GM19438 (cell line): ENCODE measurements around the gene CRMP1.

ENCODE experiments used
- ATAC-seq: cut with Tn5 transposase; IDR thresholded peaks from one replicate; pipeline ENCODE4 v1.9.1; 2021; ENCODE audit warnings: low read depth; ENCODE audit not compliant: unreplicated experiment

CRMP1 gene

DNA sequence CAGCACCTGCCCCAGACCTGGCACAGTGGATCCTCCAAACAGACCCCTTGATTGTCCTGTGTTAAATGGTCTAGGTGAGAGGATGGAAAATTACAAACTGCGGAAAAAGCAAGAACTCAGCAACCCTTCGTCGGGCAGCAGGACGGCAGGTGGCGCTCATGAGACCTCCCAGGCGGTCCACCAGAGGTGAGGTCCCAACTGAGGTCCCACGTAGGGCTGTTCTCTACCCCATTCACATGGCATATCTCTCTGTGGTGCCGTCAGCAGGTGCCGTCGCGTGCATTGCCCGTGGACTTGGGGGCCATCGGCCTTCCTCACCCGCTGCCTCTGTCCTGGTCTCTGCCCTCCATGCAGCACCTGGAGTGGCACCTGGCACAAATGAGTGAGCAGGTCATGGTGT is 88.2 kb downstream of the CRMP1 start:
- no peak for ATAC-seq

DNA sequence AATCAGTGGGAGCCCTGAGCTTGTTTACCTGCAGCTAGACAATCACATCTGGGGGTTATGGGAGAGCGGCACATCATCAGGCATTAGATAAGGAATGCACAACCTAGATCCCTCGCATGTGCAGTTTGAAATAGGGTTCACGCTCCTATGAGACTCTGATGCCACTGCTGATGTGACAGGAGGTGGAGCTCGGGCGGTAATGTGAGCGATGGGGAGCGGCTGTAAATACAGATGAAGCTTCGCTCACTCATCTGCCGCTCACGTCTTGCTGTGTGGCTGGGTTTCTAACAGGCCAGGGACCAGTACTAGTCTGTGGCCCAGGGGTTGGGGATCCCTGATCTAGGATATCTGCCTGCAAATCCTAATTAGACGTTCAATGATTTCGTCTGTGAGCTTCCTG is 90.3 kb downstream of the CRMP1 start:
- ATAC-seq: no peak

DNA sequence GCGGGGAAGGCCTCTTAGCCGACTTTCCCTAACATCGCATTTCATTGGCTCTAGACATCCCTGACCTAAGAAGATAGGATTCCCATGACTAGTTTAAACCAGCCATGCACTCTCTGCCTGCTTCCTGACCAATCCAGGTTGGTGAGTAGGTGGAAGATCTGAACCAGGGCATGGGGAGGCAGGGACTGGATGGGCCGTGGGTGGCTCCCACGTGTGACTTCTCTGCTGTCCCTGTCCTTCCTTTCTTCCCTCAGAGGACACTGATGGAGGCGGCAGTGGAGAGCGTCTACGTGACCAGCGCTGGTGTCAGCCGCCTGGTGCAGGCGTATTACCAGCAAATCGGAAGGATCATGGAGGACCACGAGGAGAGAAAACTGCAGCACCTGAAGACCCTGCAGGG is 91.2 kb downstream of the CRMP1 start:
- ATAC-seq: no peak

DNA sequence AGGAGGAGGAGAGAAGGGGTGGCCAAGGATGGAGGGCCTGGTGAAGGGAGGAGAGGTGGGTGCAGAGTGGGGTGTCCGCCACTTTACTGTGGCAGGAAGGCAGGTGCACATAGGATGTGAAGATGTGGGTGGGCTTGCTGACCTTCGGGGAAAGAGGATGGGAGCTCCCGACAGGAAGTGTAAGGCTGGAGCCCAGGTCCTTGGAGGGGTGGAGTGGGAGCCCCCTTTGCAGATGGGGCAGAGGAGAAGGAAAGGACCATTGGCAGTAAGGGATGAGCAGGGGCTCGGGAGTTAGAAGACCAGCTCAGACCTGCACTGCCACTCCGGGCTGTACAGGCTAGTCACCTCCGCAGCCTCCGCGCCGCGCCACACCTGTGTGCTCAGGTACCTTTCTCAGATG is 92.4 kb downstream of the CRMP1 start:
- ATAC-seq: no peak

DNA sequence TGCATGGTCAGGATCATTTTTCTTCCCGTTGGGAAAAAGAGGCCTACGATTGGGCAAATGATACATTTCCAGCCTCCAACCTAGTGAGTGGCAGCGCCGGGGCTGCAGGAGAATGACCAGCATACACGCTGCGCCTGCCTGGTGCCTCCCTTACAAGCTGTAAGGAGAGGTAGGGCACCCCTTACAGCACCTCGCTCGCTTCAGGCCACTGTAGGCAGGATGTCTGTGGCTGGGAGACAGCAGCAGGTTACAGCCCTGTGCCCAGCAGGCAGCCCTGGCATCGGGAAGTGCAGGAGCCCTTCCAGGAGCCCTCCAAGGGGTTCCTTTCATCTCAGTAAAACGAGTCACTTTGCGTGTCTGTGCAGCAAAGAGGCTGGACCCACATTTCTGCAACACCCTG is 93.5 kb downstream of the CRMP1 start:
- no peak for ATAC-seq

DNA sequence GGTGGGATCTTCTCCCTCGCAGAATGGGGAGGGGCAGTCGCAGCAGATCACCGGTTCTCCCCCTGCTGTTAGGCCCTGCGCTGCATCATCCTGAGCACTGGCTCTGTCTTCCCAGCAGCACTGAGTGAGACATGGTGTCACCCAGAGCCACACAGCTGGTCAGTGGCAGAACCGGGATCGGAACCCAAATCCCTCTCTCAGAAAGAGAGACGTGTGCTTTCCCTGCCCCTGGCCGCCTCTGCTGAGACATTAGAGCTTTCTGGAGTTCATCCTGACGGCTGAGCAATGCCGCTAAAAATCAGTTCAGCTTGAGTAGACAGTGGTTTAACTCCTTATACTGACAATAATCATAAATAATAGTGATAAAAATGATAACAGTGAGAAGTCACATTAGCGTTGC is 93.9 kb downstream of the CRMP1 start:
- no peak for ATAC-seq

DNA sequence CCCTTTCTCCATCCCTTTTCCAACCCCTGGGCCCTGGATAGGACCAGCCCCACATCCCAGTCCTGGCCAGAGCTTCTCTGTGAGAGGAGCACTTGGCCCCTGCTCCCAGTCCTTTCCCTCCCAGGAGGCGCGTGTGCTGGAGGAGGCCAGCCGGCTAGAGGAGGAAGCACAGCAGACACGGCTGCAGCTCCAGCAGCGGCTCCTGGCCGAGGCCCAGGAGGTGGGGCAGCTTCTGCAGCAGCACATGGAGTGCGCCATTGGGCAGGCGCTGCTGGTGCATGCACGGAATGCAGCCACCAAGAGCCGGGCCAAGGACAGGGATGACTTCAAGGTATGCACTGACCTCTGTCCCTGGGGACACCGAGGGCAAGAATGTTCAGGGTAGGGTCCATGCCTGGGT is 94.4 kb downstream of the CRMP1 start:
- ATAC-seq: no peak

DNA sequence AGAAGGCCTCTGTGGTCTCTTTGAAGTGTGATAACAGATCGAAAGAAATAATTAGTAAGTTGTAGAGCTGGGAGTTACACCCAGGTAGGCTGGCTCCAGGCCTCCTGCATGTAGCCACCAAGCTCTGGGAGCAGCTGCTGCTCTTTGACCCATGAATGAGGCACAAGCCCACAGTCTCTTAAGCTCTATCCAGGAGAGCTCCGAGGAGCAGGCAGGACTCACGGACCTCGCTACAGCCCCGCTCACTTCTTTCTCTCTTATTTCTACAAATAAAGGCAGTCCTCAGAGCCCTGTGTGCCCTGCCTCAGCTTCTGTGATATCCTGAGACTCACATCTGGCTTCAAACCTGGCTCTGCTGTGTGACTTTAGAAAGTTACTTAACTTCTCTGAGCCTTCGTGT is 95.0 kb downstream of the CRMP1 start:
- no peak for ATAC-seq

DNA sequence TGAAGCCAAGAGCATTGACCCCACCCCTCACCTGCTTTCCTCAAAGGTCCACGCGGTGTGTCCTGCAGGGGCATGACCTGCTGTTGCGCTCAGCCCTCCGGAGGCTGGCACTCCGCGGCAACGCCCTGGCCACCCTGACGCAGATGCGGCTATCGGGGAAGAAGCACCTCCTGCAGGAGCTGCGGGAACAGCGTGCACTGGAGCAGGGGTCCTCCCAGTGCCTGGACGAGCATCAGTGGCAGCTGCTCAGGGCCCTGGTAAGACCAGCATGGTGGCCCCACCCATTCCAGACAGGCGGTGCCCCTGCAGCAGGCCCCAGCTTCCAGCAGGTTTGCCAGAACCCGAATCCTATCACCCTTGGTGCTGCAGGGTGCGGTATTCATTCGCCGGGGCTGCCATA is 95.9 kb downstream of the CRMP1 start:
- ATAC-seq: no peak

DNA sequence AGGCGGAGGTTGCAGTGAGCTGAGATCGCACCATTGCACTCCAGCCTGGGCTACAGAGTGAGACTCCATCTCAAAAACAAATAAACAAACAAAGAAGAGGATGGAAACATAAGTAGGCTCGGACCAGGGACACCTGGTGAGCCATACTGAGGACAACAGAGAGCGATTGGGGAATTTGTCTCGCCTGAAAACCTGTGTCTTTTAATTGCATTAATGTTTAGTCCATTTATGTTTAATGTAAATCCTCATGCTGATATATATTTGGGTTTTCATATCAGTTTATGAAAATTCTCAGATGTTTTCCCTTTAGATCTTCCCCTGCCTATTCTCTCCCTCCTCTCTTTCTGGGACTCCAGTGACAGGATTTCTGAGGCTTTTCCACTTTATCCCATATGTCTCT is 97.3 kb downstream of the CRMP1 start:
- no peak for ATAC-seq

DNA sequence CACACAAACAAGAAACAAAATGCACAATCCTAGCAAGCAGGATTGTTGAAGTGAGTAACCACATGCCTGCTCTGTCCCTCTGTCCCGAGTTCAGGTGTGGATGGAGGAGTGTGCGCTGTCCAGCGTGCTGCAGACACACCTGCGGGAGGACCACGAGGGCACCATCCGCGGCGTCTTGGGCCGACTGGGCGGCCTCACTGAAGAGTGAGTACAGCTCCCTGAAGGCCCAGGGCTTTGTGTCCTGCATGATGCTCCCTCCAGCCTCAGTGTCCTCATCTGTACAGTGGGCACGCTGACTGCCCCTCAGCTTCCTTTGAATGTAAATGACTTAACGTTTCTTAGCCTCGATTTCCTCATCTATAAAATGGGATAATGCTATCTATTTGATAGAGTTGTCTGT is 99.4 kb downstream of the CRMP1 start:
- ATAC-seq: no peak

DNA sequence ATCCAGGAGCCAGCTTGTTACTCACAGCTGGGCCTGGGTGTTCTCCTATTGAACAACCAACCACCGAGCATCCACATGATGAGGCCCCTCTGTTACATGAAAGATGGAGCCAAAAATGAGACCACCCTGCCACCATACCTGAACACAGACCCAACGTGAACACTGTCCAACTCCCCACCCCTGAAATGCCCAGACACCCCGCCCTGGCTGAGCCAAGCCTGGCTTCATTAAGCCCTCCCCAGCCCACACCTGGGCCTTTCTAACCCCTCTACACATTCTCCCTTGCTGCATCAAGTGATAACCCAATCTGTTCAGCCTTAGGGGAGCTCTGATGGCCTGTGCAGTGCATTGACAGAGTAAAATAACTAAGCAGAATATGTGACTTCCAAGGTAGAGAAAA is 101.2 kb downstream of the CRMP1 start:
- ATAC-seq: no peak

DNA sequence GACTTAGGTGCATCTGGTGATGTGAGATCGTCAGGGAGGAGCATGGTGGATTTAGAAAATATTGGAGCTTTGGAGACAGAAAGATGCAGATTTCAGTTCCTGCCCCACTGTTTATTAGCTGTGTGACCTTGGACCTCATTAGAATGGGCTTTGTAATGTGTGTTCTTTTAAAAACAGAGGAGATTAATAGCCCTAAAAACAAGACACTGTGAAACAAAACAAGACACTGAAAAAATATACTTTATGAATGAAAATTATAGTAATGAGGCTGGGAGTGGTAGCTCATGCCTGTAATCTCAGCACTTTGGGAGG is 102.4 kb downstream of the CRMP1 start:
- no peak for ATAC-seq

DNA sequence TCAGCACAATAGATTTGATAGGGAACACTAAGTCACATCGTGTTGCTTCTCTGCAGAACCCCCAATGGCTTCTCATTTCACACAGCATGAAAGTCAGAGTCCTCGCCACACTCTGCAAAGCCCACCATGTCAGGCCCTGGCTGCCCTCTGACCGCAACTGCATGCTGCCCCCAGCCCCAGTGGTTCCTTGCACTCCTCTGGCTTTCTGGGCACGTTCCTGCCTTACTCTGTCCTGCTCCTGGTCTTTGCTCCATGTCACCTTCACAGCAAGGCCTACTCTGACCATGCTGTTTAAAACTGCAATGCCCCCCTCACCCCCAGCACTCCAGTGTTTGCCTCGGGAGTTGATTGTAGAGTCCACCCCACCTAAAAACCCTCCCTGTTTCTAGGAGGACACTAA is 103.7 kb downstream of the CRMP1 start:
- ATAC-seq: no peak

DNA sequence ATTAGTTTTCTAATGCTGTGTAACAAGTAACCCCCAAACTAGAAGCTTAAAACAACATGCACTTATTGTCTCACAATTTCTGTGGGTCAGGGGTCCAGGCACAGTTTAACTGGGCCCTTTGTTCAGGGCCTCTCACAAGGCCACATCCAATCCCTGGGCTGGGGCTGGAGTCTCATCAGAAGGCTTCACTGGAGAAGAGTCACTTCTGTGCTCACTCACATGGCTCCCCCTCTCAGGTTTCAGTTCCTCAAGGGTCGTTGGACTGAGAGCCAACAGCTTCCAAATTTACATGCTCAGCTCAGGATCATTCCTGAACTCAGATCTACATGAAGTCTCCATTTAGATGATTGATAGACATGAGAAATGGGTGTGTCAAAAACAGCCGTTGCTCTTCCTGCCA is 104.7 kb downstream of the CRMP1 start:
- no peak for ATAC-seq

DNA sequence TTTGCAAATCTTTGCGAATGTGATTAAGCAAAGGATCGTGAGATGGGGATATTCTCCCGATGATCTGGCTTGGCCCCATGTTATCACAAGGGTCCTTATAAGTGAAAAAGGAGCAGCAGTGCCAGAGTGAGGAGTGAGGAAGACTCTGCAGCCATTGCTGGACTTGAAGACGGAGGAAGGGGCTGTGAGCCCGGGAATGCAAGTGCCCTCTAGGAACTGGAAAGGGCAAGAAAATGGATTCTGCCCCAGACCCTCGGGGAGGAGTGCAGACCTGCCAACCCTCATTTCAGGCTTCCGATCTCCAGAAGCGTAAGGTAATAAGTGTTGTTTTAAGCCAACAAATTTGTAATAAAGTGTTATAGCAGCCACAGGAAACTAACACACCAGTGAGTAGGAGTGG is 105.6 kb downstream of the CRMP1 start:
- ATAC-seq: no peak

DNA sequence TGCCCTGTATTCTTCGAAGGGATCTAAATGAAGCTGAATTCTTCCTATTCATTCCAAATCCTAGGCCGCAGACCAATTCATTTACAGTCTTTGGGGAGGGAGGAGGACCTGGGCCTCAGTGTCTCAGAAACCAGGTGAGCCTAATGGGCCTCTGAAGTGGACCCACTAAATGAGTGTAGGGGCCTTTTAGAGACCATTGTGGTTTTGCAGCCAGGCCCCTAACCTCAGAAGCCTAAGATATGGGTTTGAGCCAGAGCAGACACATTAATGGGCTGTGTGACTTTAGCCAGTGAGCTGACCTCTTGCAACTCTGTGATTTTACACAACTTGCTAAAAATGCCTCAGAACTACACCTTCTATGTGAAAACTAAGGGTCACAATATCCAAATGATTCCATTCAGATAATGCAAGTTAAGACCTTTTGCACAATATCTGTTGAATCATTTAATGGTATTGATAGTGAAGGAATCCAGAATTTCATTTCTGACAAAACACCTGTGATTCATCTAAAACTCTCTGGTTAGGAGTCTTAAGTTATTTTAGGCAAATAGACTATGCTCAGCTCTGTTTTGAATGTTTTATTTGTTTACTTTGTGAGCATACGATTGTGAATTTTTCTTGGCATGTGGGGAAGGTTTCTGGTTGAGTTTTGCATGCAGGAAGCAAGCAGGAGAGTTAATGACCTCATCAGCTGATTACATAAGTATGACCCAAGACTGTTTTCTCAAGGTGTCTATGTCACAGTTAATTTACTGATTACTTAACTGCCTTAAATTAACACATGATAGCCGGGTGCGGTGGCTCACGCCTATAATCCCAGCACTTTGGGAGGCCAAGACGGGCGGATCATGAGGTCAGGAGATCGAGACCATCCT is 106.8 kb downstream of the CRMP1 start:
- no peak for ATAC-seq

DNA sequence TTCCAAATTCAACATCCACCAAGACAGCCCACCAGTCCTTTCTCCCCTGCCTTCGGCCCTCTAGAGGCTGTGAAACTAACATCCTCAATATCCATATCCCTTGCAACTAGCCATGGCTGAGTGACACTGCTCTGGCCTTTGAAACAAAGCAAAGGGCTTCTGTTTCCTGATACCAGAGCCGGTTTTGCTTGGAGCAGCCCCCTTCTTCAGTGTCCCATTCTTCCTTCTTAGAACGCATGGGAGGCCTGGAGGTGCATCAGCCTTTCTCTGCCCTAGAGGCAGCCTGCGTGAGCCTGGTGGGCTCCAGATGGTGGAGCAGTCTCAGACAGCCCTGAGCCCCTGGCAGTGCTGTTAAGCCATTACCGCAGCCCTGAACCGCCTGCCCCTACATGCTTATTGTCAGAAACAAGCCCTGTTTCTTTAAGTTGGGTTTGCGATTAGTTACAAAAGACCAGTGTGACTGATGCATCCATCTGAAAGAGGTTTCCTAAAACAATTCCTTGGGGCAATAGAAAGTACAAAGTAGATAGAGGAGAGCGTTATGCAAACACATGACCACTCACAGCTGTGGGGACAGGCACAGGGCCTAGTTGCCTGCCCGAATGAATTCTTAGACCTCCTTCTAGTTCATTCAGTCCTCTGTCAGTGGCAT is 107.8 kb downstream of the CRMP1 start:
- ATAC-seq: no peak

DNA sequence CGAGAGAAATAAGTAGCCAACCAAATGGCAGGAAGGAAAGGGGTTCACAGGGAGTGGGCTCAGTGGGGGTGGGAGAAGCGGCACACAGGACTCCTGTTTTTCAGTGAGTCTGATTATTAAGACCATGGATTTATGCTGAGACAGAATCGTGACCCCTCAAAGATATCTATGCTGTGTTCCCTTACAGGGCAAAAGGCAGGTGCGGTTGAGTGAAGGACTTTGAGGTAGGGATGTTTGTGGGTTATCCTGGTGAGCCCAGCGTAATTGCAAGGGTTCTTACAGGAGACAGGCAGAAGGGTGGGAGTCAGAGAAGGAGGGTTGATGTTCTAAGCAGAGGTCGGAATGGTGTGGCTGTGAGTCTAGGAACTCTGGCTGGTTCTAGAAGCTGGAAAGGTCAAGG is 108.9 kb downstream of the CRMP1 start:
- no peak for ATAC-seq

DNA sequence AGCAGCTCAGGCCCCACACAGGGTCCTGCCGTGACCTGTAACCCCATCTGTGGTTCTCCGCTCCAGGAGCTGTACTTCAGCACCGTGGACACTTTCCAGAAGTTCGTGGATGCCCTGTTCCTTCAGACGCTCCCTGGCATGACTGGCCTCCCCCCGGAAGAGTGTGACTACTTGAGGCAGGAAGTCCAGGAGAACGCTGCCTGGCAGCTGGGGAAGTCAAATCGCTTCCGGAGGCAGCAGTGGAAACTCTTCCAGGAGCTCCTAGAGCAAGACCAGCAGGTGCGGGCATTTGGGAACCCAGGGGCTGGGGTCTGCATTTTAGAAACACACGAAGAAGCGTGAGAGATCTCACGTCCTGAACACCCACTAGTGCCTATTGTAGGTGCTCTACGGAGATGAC is 109.4 kb downstream of the CRMP1 start:
- ATAC-seq: no peak

DNA sequence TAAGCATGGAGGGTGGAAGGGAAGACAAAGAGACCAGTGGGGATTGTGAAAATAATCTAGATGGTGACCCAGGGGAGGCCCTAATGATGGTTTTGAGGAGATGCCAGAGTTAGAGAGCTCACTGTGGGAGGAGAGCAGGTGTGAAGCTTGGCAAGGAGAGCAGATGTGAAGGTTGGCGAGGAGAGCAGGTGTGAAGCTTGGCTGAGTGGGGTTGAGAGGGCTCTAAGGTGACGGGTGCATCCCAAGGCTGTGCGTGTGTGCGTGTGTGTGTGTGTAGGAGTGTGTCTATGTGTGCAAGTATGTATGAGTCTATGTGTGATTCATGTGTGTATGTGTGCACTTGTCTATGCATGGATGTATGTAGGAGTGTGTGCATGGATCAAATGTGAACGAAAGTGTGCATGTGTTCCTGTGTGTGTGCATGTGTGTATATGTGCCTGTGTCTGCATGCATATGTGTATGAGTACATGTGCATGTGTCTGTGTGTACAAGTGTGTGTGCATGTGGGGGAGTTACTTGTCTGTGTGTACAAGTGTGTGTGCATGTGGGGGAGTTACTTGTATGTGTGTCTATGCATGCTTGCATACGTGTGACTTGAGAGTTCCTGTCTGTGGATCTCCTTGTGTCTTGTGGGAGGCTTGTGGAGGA is 109.9 kb downstream of the CRMP1 start:
- ATAC-seq: no peak

DNA sequence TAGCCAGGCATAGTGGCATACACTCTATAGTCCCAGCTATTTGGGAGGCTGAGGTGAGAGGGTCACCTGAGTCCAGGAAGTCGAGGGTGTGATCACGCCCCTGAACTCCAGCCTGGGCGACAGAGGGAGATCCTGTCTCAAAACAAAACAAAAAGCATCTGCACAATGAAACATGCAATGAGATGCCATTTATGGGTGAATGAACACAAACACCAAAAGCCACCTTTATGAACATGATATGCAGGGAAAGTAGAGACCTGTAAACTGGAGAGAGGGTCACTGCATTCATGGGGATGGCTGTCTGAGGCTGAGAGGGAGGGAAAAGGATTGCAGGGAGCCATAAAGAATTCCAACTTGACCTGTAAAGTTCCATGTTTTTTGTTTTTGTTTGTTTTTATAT is 111.2 kb downstream of the CRMP1 start:
- ATAC-seq: no peak
